Erythroblast (primary cell): ENCODE data around the gene DRC3.

Experiments
- DNase-seq, 2 experiments: peaks; one replicate each; lab custom pipeline; 2025; lab: John Stamatoyannopoulos, UW
- GATA1 ChIP-seq: IDR thresholded peaks from 2 replicates; pipeline ENCODE4 v1.6.1; 2011; ENCODE audit warnings: low read depth, mild to moderate bottlenecking, control low read depth, low read length, moderate library complexity
- POLR2A ChIP-seq: IDR thresholded peaks from 2 replicates; pipeline ENCODE4 v1.6.1; 2011; ENCODE audit warnings: mild to moderate bottlenecking, low read length

Gene DRC3

DNA sequence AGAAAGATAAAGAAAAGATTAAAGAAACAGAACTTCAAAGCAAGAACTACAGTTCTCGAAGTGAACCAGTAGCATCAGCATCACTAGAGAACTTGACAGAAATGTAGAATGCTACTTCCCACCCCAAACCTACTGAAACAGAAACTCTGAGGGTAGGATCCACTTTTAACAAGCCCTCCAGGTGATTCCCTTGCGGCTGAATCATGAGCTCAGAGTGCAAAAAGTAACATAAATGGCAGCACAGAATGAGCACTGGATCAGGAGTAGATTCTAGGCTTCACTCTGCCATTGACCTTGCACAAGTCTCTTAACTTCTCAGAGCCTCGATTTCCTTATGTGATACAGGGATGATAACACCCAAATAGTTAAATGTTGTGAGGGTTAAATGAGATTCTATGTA is 6.3 kb upstream of the DRC3 start:
- no peak for DNase-seq
- TF ChIP-seq POLR2A: no peak
- no peak for TF ChIP-seq GATA1

DNA sequence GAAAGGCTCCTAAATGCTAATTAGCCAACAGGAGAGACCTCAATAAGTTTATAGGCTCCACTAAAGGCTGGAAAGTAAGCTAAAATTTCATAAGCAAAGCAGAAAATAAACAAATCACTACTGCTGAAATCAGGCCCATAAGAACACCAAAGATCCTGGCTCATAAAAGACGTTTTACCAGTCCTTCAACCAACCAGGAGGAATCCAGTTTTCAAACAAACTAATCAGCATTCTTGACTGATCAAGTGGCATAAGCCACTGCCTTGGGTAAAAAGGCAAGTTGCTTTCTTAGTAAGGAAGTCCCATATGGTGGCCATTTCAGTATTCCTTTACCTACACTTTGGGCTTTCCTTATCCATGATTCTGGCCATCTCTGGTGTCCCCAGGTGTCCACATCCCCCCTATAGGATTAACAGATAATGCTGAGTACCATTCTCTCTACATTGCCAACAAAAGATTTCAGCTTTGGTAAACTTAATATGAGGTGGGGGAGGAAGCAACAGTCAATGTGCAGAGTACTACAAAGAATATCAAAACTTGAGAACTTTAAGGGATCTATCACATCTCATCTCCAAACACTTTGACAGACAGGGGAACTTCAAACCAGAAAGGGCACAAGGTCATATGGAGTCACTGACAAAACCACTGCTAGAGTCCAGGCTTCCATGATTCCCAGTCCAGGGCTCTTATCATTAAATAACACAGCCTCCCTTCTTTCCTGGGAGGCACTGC is 1.8 kb upstream of the DRC3 start:
- TF ChIP-seq GATA1: no peak
- DNase-seq: no peak

DNA sequence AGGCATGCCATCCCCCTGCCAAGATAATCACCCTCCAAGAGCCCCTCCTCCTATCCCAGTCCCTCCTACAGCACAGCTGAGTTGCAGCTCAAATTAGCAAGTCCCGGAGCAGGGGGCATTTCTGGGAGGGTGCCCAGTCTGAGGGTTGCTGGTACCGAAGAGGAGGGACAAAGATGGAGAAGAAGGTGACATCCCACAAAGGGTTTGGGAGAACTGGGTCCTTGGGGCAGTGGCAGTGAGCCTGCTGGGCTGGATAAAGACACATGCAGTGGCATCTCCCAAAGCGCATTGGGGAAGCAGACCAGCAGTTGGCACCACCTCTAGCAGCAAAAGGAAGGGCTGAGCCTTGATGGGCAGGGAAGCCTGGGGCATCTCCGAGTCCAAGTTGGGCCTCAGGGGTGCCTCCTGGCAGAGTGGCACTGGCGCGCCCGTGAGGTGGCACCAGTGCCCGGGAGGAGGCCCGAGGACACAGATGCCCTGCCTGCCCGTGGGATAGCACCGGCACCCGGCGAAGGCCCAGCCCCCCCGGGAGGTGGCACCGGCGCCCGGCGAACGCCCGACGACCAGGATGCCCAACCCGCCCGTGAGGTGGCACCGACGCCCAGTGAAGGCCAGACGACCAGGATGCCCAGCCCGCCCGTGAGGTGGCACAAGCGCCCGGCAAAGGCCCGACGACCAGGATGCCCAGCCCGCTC is 1.1 kb upstream of the DRC3 start:
- DNase-seq: peak; percentile 34 to 45
- TF ChIP-seq GATA1: no peak
- no peak for TF ChIP-seq POLR2A

DNA sequence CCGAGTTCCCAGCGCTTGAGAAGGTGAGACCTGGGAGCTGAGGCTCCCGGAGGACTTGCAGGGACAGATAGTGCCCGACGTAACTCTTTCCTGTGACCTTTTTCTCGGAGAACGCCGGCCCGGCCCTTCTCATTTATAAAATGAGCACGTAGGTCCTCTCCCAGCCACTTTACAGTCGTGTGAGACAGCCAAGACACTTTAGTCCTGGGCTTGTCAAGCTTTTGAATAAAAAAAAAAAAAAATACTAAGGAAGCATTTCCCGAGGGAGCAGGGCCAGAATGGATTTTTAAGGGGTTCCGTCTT is 241 bp downstream of the DRC3 start:
- no peak for DNase-seq
- no peak for TF ChIP-seq POLR2A
- no peak for TF ChIP-seq GATA1

DNA sequence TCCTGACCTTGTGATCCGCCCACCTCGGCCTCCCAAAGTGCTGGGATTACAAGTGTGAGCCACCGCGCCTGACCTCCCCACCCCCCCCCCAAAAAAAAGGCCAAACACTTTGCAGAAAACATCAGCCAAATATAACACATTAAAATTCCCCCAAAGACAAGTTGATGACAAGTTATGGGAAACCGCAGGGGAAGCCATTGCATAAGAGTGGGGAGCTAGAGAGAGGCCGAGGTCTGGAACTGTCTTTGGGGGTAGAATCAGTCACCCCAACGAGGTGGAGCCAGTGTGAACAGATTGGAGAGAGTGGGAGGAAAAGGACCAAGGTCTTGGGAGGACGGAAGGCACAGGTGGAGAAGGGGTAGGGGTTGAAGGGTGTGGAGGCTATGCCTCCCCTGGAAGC is 2.8 kb downstream of the DRC3 start:
- no peak for DNase-seq
- no peak for TF ChIP-seq GATA1
- no peak for TF ChIP-seq POLR2A

DNA sequence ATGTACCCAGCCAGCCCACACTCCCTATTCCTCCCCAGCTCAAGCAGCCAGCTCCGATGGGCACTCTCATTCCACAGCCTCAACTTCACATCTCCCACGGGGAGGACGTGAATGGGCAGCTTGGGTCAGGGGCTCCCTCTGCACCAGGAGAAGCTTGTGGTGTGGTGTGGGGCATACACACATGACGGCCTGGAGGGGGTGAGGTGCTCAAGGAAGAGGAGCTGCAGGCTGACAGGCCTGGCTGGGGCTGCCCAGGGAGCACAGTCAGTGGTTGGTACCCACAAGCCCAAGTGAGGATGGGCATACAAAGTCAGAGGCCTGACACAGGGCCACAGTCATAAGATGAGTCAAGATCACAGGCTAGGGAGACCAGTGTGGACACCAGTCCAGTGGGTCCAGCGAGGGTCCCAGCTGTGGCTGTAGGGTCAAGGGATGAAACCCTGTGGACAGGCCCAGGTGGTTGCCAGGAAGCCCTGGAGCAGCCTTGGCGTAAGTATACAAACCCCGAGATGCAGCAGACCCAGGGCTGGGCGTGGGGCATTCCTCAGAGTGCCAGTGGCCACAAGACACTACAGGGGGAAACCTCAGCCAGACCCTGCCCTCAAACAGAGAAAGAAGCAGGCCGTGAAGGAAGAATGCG is 4.4 kb downstream of the DRC3 start:
- TF ChIP-seq POLR2A (no peak), GATA1 (no peak)
- no peak for DNase-seq

DNA sequence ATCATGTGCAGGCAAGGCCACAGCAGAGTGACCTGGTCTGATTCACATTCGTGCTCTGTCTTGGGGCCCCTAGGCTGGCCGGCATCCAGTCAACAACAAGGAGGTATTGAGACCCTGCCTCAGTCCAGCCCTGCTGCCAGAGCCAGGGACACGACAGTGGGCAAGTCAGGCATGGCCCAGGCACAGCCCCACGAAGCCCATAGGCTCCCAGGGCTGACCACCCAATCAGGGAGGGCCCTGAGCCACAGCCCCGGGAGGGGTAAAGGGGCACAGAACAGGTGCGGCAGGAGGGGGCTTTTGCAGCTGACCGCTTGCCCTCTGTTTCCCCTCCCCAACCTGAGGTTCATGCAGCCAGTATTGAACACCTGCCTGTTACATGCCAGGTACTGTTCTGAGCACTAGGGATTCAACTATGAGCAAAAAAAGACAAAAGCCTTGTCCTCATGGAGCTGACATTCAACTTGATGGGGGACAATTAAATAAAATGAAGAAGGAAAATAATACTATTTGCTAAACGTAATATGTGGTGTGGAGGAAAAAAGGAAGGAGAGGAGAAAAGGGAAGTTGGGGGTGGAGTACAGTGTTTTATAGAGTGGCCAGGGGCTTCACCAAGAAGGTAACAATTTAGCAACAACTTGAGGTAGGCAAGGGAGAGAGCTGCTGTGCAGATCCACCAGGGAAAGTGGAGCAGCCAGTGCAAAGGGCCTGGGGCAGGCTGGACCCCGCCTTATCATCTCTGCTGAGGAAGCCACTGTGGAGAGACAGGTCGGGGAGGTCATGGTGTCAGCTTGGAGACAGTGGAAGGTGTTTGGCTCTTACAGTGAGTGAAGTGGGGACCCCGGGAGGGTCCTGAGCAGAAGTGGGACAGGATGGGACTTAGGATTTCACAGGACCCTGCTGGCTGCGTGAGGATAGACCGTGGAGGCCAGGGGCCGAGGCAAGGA is 6.1 kb downstream of the DRC3 start:
- DNase-seq: no peak
- no peak for TF ChIP-seq GATA1
- TF ChIP-seq POLR2A: no peak

DNA sequence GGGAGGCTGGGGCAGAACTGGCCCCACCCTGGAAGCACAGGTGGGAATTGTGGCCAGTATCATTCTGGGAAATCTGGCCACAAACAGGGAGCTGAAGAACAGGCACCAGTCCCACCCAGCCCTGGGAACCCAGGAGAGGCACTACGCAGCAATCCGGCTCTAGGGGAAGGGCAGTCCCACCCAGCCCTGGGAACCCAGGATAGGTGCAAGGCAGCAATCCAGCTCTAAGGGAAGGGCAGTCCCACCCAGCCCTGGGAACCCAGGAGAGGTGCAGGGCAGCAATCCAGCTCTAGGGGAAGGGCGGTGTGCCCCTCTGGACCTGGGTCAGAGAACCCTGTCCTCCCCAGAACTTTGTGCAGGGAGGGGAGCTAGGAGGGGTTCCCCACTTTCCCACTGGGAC is 7.1 kb downstream of the DRC3 start:
- DNase-seq: no peak
- TF ChIP-seq POLR2A (no peak), GATA1 (no peak)

DNA sequence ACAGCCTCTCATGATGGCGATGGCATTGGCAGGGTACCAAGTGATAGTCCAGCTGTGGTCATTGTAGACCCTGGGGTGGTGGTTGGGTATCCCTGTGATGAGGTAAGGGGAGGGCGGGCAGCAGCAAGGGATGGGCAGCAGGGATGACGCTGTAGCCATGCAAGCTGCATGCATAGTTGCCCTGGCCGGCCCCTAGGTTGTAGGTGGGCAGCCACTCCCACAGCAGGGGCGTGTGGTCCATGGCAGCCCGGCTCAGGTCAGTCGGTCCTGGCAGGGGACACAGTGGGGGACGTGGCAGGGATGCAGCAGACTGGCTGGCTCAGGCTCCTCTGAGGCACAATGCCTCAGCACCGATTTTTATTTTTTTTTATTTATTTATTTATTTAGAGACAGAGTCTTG is 8.7 kb downstream of the DRC3 start:
- no peak for TF ChIP-seq GATA1
- no peak for TF ChIP-seq POLR2A

DNA sequence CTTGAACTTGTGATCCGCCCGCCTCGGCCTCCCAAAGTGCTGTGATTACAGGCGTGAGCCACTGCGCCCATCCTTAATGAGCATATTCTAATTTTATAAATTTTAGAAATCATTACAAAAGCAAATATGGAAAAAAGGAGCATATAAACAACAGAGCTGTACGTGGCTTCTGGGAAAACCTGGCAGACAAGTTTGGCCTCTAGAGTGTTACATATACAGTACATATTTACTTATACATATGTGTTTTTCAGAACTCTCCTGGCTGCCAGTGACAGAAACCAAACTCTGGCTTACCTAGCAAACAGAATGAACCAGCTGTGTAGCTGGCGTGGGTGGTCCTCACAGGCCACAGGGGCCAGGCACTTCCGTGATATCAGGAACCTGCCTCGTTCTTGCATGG is 10.1 kb downstream of the DRC3 start:
- DNase-seq: no peak
- TF ChIP-seq POLR2A (no peak), GATA1 (no peak)

More for the DNA sequence above, 8.7 kb downstream of the DRC3 start:
- no peak for DNase-seq

DNA sequence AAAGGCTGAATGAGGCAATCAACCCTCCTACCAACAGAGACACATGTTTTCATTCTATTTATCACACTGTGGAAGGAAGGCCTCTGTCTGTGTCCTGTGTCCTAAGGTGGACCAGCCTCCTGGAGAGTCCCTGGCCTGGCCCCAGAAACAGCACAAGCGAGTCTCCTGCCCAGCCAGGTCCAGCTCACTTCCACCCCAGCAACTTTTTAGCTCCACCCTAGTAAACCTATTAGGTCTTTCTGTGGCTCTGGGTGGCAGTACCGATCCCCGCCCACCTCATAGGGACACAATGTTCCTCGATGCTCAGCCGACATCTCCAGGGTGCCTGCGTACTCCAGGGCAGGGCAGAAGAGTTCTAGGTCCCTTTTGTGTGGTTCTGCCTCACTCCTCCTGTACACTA is 10.7 kb downstream of the DRC3 start:
- no peak for DNase-seq
- TF ChIP-seq POLR2A (no peak), GATA1 (no peak)

DNA sequence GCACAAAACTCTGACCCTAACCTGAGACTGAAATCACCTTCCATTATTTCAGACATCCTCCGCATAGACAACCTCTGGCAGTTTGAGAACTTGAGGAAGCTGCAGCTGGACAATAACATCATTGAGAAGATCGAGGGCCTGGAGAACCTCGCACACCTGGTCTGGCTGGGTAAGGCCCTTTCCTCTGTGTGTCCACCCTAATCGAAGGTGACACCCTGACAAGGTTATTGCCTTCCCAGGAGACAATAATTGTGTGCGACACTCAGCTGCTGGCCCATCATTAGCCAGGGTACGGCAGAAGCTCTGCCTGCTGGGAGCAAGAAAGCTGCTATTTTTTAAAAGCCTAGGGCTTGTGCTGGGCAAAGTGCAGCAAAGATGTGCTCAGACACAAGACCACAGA is 11.1 kb downstream of the DRC3 start:
- TF ChIP-seq GATA1 (no peak), POLR2A (no peak)
- DNase-seq: no peak

DNA sequence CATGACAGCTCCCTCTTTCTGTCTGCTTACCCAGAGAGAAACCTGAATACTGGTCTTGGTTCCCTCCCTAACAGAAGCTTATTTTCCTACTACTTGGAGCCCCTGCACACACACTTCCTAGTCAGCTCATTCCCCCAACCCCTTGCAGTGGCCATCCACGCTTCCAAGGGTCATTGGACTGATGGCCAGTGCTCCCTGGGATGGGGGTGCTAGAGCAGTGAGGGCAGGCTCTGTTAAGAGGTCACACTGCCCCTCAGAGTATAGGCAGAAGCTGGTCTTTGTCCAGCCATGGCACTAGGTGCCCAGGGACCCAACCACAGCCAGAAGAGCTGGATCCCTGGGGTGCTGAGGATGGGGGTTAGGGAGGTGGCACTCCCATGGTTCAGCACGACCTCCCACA is 12.5 kb downstream of the DRC3 start:
- DNase-seq: no peak
- TF ChIP-seq POLR2A (no peak), GATA1 (no peak)

DNA sequence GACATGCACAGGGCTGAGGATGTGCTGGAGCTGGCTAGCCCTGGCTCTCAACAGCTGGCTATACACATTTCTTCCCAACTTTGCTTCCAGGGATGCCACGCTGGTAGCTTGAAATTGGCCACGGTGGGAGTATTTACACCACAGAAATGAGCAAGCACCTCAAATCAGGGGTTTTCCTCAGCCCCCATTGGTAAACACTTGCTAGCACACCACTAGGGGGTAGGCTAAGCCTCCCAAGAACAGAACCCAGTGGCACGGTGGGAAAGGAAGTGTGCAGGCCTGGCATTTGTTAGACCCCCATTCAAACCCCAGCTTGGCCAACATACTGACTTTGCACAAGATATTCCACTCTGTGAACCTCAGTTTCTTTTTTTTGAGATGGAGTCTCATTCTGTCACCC is 12.9 kb downstream of the DRC3 start:
- no peak for TF ChIP-seq POLR2A
- TF ChIP-seq GATA1: no peak

More for the DNA sequence above, 12.9 kb downstream of the DRC3 start:
- DNase-seq: no peak
